Glutamatergic neuron (in vitro differentiated cells): ENCODE results near the gene DPY19L1. TPM values are rescaled to one million over a fixed set of nuclear protein-coding genes. Genes with fewer than 3 reads are reported as not detected.
"Not testable (repeated sequence)": the region's sequence is repeated elsewhere in the genome, so short reads cannot be mapped to it uniquely, and the experiment has no call there.

Experiments
- DNase-seq: peaks from one replicate; pipeline ENCODE4 v3.0.0; 2022
- H3K27ac Mint-ChIP-seq: one replicate; pipeline ENCODE4 v1.8.0; 2020; ENCODE audit warnings: mild to moderate bottlenecking, mixed read lengths, inconsistent platforms; ENCODE audit not compliant: unreplicated experiment
- H3K27me3 Mint-ChIP-seq: one replicate; pipeline ENCODE4 v1.8.0; 2020; ENCODE audit warnings: mild to moderate bottlenecking, moderate library complexity, mixed read lengths, inconsistent platforms; ENCODE audit not compliant: unreplicated experiment
- H3K36me3 Mint-ChIP-seq: one replicate; pipeline ENCODE4 v1.8.0; 2020; ENCODE audit warnings: mild to moderate bottlenecking, mixed read lengths, inconsistent platforms; ENCODE audit not compliant: unreplicated experiment
- H3K4me1 Mint-ChIP-seq: one replicate; pipeline ENCODE4 v1.8.0; 2020; ENCODE audit warnings: mild to moderate bottlenecking, low read depth, mixed read lengths, inconsistent platforms; ENCODE audit not compliant: unreplicated experiment
- H3K4me3 Mint-ChIP-seq: one replicate; pipeline ENCODE4 v1.8.0; 2020; ENCODE audit warnings: mild to moderate bottlenecking, mixed read lengths, inconsistent platforms; ENCODE audit not compliant: unreplicated experiment
- H3K9me3 Mint-ChIP-seq: one replicate; pipeline ENCODE4 v1.8.0; 2020; ENCODE audit warnings: mild to moderate bottlenecking, moderate library complexity, mixed read lengths, inconsistent platforms; ENCODE audit not compliant: unreplicated experiment
- CTCF ChIP-seq: fragments of 200-600 bp; sonication (generic); IDR thresholded peaks from one replicate; pipeline ENCODE4 v1.5.0; 2021; ENCODE audit not compliant: partially characterized antibody, unreplicated experiment
- total RNA-seq: library from RNA; stranded (reverse); fragmentation: NEBNext Ultra II Directional; extraction: Animal tissue kit (Norgen Biotek cat#: 25700); gene quantifications from one replicate; pipeline ENCODE4 v1.2.1, GENCODE V29; 2021; ENCODE audit not compliant: unreplicated experiment

DPY19L1 gene
- total RNA-seq, 1 donor from 2014 or later, result 12.3 TPM

GRCh38 chr7:35055733-35056132 is 18.4 kb upstream of the DPY19L1 start:
- H3K4me1 Mint-ChIP-seq, H3K27ac Mint-ChIP-seq, H3K36me3 Mint-ChIP-seq, H3K4me3 Mint-ChIP-seq, DNase-seq, H3K27me3 Mint-ChIP-seq, H3K9me3 Mint-ChIP-seq: not testable (repeated sequence)
- peak; percentile 55 for TF ChIP-seq CTCF

GRCh38 chr7:35053488-35054175 is 16.3 kb upstream of the DPY19L1 start:
- DNase-seq, H3K9me3 Mint-ChIP-seq, H3K4me3 Mint-ChIP-seq, H3K4me1 Mint-ChIP-seq, H3K27me3 Mint-ChIP-seq, H3K36me3 Mint-ChIP-seq, H3K27ac Mint-ChIP-seq: not testable (repeated sequence)

GRCh38 chr7:35048390-35048789 is 11.1 kb upstream of the DPY19L1 start:
- H3K27me3 Mint-ChIP-seq, DNase-seq: not testable (repeated sequence)

GRCh38 chr7:35047912-35048305 is 10.6 kb upstream of the DPY19L1 start:
- not testable (repeated sequence) for H3K4me3 Mint-ChIP-seq, H3K9me3 Mint-ChIP-seq, DNase-seq, H3K27ac Mint-ChIP-seq, H3K4me1 Mint-ChIP-seq, H3K27me3 Mint-ChIP-seq, H3K36me3 Mint-ChIP-seq

More at GRCh38 chr7:35048390-35048789, 11.1 kb upstream of the DPY19L1 start:
- H3K36me3 Mint-ChIP-seq, H3K9me3 Mint-ChIP-seq, H3K4me1 Mint-ChIP-seq, H3K4me3 Mint-ChIP-seq, H3K27ac Mint-ChIP-seq: not testable (repeated sequence)

- H3K27ac Mint-ChIP-seq, H3K36me3 Mint-ChIP-seq, H3K9me3 Mint-ChIP-seq, H3K4me1 Mint-ChIP-seq, H3K4me3 Mint-ChIP-seq, DNase-seq, H3K27me3 Mint-ChIP-seq: not testable (repeated sequence)
These were observed 10.1 kb upstream of the DPY19L1 start for GRCh38 chr7:35047263-35047911.

- not testable (repeated sequence) for H3K36me3 Mint-ChIP-seq, H3K27ac Mint-ChIP-seq, H3K4me1 Mint-ChIP-seq, H3K9me3 Mint-ChIP-seq, H3K4me3 Mint-ChIP-seq, DNase-seq, H3K27me3 Mint-ChIP-seq
These were observed 6.0 kb upstream of the DPY19L1 start for GRCh38 chr7:35043301-35043700.

GRCh38 chr7:35040906-35041305 is 3.6 kb upstream of the DPY19L1 start:
- DNase-seq, result no peak
- Mint-ChIP-seq H3K9me3 (peaks cover 8% of the 10 kb centered on the region), H3K27me3 (peaks cover 4% of the 10 kb centered on the region), H3K36me3 (no peaks in the 10 kb centered on the region), H3K4me3 (no peak overlapping the region), H3K27ac (no peak overlapping the region), H3K4me1 (peaks cover 2% of the 10 kb centered on the region)
- no peak for TF ChIP-seq CTCF
